ENCODE data around the gene SLC12A2. TPM values are rescaled to one million over a fixed set of nuclear protein-coding genes. Genes with fewer than 3 reads are reported as not detected.

Gene SLC12A2
- polyA plus RNA-seq, 1 of the 3 experiments (the other 2 are of a cell fraction), result 5.6 TPM

DNA sequence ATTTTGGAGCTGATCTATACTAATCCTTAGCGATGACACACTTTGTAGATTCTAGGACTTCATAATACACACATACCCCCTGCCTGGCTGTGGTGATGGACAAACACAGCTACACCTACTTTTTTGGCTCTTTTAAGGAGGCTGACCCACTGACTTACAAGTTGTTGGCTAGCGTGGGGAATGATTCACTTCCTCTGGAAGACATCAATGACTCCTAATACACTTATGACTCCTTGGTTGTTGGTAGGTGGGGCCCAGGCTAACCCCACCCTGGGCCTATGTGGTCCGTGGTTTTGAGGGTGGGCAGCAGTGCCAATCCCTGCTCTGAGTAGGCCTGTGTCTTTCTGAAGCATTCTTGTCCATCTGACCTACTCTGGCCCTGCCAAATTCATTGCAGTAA is 144.4 kb downstream of the SLC12A2 start (continued):
- no peak for TF ChIP-seq RFX5 (IDR thresholded peaks at IDR 0.05; ENCODE audit: low read length)
- TF ChIP-seq, protein P1, sequence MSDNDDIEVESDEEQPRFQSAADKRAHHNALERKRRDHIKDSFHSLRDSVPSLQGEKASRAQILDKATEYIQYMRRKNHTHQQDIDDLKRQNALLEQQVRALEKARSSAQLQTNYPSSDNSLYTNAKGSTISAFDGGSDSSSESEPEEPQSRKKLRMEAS (IDR thresholded peaks at IDR 0.05; ENCODE audit: low read depth), result no peak

DNA sequence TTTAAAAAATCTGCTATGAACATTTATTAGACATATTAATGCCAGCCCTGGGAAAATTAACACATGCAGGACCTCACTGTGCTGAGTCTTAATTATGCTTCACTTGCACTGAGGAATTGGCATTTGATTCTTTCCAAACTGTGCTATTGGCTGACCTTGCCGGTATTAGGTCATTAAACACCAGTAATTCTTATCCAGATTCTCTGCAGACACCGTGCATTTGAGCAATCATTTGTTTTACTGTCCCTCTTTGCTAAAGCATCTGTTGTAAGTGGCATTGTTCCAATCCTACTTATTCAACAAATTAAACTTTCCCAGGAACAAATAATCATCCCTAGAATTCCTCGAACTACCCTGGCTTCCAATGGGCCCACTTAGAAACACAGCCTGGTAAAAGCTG is 145.0 kb downstream of the SLC12A2 start:
- CTCF ChIA-PET, result interaction anchor here (1.0 kb wide), 1 partner anchor 468 kb away, joined by 3 read pairs; no protein-coding TSS in a partner anchor
- Histone ChIP-seq H3K9me2 (no peaks in the 10 kb centered on the region), H3K36me3 (replicated peaks in 1 of 2; ENCODE audit: control insufficient read depth in 1 of 2, insufficient read depth in 2 of 2, low read length in 1 of 2) (no peaks in the 10 kb centered on the region), H4K20me1 (ENCODE audit: insufficient read depth) (no peaks in the 10 kb centered on the region), H3K9ac (no peak overlapping the region), H3F3A (replicated peaks; ENCODE audit: insufficient read depth) (no peaks in the 10 kb centered on the region), H3K4me1 (ENCODE audit: control insufficient read depth in 1 of 2, insufficient read depth in 2 of 2, low read depth in 1 of 2, low read length in 1 of 2) (no peaks in the 10 kb centered on the region), H3K9me3 (no peaks in the 10 kb centered on the region), H2AFZ (ENCODE audit: low read depth) (no peak overlapping the region), H3K4me3 (ENCODE audit: low read depth in 2 of 2, low read length in 1 of 2) (no peak overlapping the region), H3K27me3 (ENCODE audit: insufficient read depth) (no peaks in the 10 kb centered on the region; the same call in 1 of the 2 replicates), H3K27ac (ENCODE audit: low read depth in 2 of 2, low read length in 1 of 2) (no peak overlapping the region), H3K79me2 (ENCODE audit: insufficient read depth) (no peaks in the 10 kb centered on the region), H3K4me2 (no peak overlapping the region)
- TF ChIP-seq SIN3A (IDR thresholded peaks at IDR 0.05; ENCODE audit: borderline replicate concordance, low read depth, low read length) (no peak), RFX5 (IDR thresholded peaks at IDR 0.05; ENCODE audit: low read length) (no peak), RAD21 (IDR thresholded peaks at IDR 0.05; ENCODE audit: low read length) (no peak), FOSL2 (IDR thresholded peaks at IDR 0.05; ENCODE audit: borderline replicate concordance, low read depth) (no peak), MXI1 (IDR thresholded peaks at IDR 0.05; ENCODE audit: low read depth, low read length) (no peak), NFIC (IDR thresholded peaks at IDR 0.05; ENCODE audit: borderline replicate concordance) (no peak), FOXJ3 (CRISPR knock-in tag; IDR thresholded peaks at IDR 0.05) (no peak), EP300 (IDR thresholded peaks at IDR 0.05; ENCODE audit: borderline replicate concordance in 1 of 2, low read depth in 1 of 2, low read length in 1 of 2) (no peak), GATA2 (CRISPR knock-in tag; IDR thresholded peaks at IDR 0.05) (no peak), POLR2AphosphoS5 (IDR thresholded peaks at IDR 0.05; ENCODE audit: low read depth, low read length) (no peak)
- TF ChIP-seq, protein P2, sequence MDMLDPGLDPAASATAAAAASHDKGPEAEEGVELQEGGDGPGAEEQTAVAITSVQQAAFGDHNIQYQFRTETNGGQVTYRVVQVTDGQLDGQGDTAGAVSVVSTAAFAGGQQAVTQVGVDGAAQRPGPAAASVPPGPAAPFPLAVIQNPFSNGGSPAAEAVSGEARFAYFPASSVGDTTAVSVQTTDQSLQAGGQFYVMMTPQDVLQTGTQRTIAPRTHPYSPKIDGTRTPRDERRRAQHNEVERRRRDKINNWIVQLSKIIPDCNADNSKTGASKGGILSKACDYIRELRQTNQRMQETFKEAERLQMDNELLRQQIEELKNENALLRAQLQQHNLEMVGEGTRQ (IDR thresholded peaks at IDR 0.05; ENCODE audit: borderline replicate concordance, low read depth, low read length), result no peak
- TF ChIP-seq, protein P3, sequence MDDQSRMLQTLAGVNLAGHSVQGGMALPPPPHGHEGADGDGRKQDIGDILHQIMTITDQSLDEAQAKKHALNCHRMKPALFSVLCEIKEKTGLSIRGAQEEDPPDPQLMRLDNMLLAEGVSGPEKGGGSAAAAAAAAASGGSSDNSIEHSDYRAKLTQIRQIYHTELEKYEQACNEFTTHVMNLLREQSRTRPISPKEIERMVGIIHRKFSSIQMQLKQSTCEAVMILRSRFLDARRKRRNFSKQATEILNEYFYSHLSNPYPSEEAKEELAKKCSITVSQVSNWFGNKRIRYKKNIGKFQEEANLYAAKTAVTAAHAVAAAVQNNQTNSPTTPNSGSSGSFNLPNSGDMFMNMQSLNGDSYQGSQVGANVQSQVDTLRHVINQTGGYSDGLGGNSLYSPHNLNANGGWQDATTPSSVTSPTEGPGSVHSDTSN (IDR thresholded peaks at IDR 0.05), result no peak
- TF ChIP-seq, protein P4, sequence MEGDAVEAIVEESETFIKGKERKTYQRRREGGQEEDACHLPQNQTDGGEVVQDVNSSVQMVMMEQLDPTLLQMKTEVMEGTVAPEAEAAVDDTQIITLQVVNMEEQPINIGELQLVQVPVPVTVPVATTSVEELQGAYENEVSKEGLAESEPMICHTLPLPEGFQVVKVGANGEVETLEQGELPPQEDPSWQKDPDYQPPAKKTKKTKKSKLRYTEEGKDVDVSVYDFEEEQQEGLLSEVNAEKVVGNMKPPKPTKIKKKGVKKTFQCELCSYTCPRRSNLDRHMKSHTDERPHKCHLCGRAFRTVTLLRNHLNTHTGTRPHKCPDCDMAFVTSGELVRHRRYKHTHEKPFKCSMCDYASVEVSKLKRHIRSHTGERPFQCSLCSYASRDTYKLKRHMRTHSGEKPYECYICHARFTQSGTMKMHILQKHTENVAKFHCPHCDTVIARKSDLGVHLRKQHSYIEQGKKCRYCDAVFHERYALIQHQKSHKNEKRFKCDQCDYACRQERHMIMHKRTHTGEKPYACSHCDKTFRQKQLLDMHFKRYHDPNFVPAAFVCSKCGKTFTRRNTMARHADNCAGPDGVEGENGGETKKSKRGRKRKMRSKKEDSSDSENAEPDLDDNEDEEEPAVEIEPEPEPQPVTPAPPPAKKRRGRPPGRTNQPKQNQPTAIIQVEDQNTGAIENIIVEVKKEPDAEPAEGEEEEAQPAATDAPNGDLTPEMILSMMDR (IDR thresholded peaks at IDR 0.05), result no peak
- no peak for DNase-seq
- WGBS (ENCODE audit: low lambda C conversion rate), result 6% methylated on average over 3 of the region's 3 CpGs
- POLR2A ChIA-PET, result no interaction called here
